CD4-positive, alpha-beta T cell (primary cell): ENCODE data around the gene CEP104. TPM values are rescaled to one million over a fixed set of nuclear protein-coding genes. Genes with fewer than 3 reads are reported as not detected.

Source experiments
- ATAC-seq: fragments of 200-7000 bp; cut with Tn5 transposase; one replicate; pipeline ENCODE4 v1.10.0; 2022; ENCODE audit warnings: mild to moderate bottlenecking; ENCODE audit not compliant: poor library complexity
- CTCF ChIA-PET: fragments of 350-600 bp; sonication (Branson Sonifier 250); formaldehyde crosslinking; loops from one replicate; lab custom pipeline; 2021; ENCODE audit warnings: antibody characterized with exemption, inconsistent platforms; lab: Charles Lee
- POLR2A ChIA-PET: fragments of 350-600 bp; sonication (Branson Sonifier 250); formaldehyde crosslinking; loops from one replicate; lab custom pipeline; 2021; ENCODE audit warnings: antibody characterized with exemption, inconsistent platforms; lab: Charles Lee
- DNase-seq, 14 experiments: peaks; one replicate each; pipeline ENCODE4 v3.0.0-alpha.2; 2013 to 2020; ENCODE audit warnings: mixed read lengths in 2 of 14
- H3K27ac ChIP-seq, 2 donors: one replicate each; pipeline versions ENCODE4 v1.5.1 to v1.7.0; 2013; ENCODE audit warnings: low read length in 2 of 2, low read depth in 1 of 2, mild to moderate bottlenecking in 1 of 2
- H3K27me3 ChIP-seq, 2 experiments: 1 replicate in 1 of 2; 2 replicates in 1 of 2; pipeline versions ENCODE4 v1.6.1 to v1.7.0; 2013; ENCODE audit warnings: low read length in 2 of 2, control low read depth in 1 of 2, mild to moderate bottlenecking in 1 of 2, moderate library complexity in 1 of 2; ENCODE audit not compliant: insufficient read depth in 2 of 2, control insufficient read depth in 1 of 2
- H3K36me3 ChIP-seq: one replicate; pipeline ENCODE4 v1.6.1; 2013; ENCODE audit warnings: low read length, control low read depth; ENCODE audit not compliant: insufficient read depth
- H3K4me1 ChIP-seq: one replicate; pipeline ENCODE4 v1.6.1; 2013; ENCODE audit warnings: low read length, control low read depth; ENCODE audit not compliant: insufficient read depth
- H3K4me3 ChIP-seq: one replicate; pipeline ENCODE4 v1.5.1; 2013; ENCODE audit warnings: mild to moderate bottlenecking, low read length, moderate library complexity
- H3K9me3 ChIP-seq, 2 experiments: 1 replicate in 1 of 2; 2 replicates in 1 of 2; pipeline versions ENCODE4 v1.6.1 to v1.7.0; 2013; ENCODE audit warnings: low read length in 2 of 2, mild to moderate bottlenecking in 2 of 2, control low read depth in 1 of 2, moderate library complexity in 1 of 2; ENCODE audit not compliant: control insufficient read depth in 1 of 2, insufficient read depth in 1 of 2
- H3K27ac Mint-ChIP-seq: one replicate; pipeline ENCODE4 v1.8.0; 2020; ENCODE audit warnings: mixed read lengths
- H3K27me3 Mint-ChIP-seq: one replicate; pipeline ENCODE4 v1.8.0; 2021; ENCODE audit warnings: mixed read lengths
- H3K36me3 Mint-ChIP-seq: one replicate; pipeline ENCODE4 v1.8.0; 2021; ENCODE audit warnings: low read depth, mixed read lengths
- H3K4me1 Mint-ChIP-seq: one replicate; pipeline ENCODE4 v1.8.0; 2021; ENCODE audit warnings: low read depth, mixed read lengths
- H3K4me3 Mint-ChIP-seq: one replicate; pipeline ENCODE4 v1.8.0; 2020; ENCODE audit warnings: mild to moderate bottlenecking, mixed read lengths
- H3K9me3 Mint-ChIP-seq: one replicate; pipeline ENCODE4 v1.8.0; 2020; ENCODE audit warnings: mixed read lengths
- intact Hi-C, 2 experiments: fragments of 100-400 bp; cut with DNase I in 1 of 2; cut with micrococcal nuclease in 1 of 2; formaldehyde crosslinking; loops; one replicate each; pipeline versions ENCODE4 v1.15.1 to v1.9.0; 2023 to 2025; cut with DNase I, micrococcal nuclease
- total RNA-seq, 174 experiments: library from RNA in 2 of 174; stranded (reverse) in 2 of 174; gene quantifications; one replicate each; pipeline ENCODE4 v1.2.3 and lab custom pipeline; 2021 to 2026
- TF ChIP-seq, protein P1 (sequence below): fragments of 200-600 bp; IDR thresholded peaks from one replicate; pipeline ENCODE4 v1.8.0; 2022; ENCODE audit warnings: antibody characterized with exemption, mild to moderate bottlenecking

Gene CEP104
- total RNA-seq, 2 experiments from 2014 or later: 16.6 to 20.5 TPM

DNA sequence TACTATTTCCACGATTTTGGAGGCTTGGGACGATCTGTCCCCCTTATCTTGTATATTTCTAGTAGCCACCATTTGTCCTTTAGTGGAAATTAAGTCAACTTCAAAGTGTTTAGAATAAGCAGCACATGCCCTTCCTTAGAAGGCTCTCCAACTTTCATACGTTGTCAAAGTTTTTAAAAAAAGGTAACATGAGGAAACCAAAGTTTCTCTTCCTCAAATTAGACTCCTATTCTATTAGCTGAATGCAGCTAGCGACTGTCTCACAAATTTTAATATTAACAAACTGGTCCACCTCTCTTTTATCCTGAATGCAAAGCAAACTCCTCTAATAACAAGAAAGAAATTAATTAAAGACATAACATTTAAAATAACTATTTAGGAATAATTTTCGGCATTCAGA, 36.2 kb upstream of the CEP104 start:
- POLR2A ChIA-PET: interaction anchor here (1.2 kb wide), 1 partner anchor 10 kb away, joined by 3 read pairs; no protein-coding TSS in a partner anchor
- intact Hi-C loops: no loop called here
- H3K27ac Mint-ChIP-seq: no peak overlapping the region

DNA sequence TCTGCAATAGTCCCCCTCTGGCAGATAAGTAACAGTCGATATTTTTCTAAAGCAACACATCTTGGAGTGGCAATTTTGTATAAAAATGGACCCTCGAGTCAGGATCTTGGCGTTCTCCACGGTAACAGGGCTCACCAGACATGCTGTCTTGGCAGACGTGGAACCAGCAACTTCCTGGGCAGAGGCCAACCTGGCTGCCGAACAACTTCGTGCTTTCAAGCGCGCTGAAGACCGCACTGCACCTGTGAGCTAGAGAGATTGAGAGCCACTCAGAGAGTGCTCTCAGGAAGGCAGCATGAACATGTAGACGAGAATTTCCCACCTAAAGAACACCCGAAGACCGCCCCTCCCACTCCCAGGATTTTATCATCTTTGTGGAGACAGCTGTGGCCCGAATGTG, 35.7 kb upstream of the CEP104 start:
- TF ChIP-seq, protein P1, sequence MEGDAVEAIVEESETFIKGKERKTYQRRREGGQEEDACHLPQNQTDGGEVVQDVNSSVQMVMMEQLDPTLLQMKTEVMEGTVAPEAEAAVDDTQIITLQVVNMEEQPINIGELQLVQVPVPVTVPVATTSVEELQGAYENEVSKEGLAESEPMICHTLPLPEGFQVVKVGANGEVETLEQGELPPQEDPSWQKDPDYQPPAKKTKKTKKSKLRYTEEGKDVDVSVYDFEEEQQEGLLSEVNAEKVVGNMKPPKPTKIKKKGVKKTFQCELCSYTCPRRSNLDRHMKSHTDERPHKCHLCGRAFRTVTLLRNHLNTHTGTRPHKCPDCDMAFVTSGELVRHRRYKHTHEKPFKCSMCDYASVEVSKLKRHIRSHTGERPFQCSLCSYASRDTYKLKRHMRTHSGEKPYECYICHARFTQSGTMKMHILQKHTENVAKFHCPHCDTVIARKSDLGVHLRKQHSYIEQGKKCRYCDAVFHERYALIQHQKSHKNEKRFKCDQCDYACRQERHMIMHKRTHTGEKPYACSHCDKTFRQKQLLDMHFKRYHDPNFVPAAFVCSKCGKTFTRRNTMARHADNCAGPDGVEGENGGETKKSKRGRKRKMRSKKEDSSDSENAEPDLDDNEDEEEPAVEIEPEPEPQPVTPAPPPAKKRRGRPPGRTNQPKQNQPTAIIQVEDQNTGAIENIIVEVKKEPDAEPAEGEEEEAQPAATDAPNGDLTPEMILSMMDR: no peak
- ATAC-seq (no peak), DNase-seq (no peak)
- Histone ChIP-seq H3K4me3 (no peak overlapping the region), H3K4me1 (peaks cover 18% of the 10 kb centered on the region), H3K27ac (no peak overlapping the region), H3K36me3 (peaks cover 42% of the 10 kb centered on the region), H3K9me3 (peaks cover 2 to 4% of the 10 kb centered on the region in 2 experiments), H3K27me3 (no peaks in the 10 kb centered on the region)
- Mint-ChIP-seq H3K4me1 (peaks cover 26% of the 10 kb centered on the region), H3K27ac (peak overlapping the region; percentile 53), H3K36me3 (peaks cover 74% of the 10 kb centered on the region), H3K4me3 (no peak overlapping the region), H3K27me3 (no peaks in the 10 kb centered on the region), H3K9me3 (peaks cover 2% of the 10 kb centered on the region)
- CTCF ChIA-PET: no interaction called here
- intact Hi-C loops: no loop called here
- POLR2A ChIA-PET: no interaction called here

More for the DNA sequence above, 36.2 kb upstream of the CEP104 start:
- peaks cover 74% of the 10 kb centered on the region for H3K36me3 Mint-ChIP-seq
- Histone ChIP-seq H3K4me3 (no peak overlapping the region), H3K9me3 (peaks cover 6 to 9% of the 10 kb centered on the region in 2 experiments), H3K4me1 (peaks cover 18% of the 10 kb centered on the region), H3K27me3 (no peaks in the 10 kb centered on the region), H3K27ac (no peak overlapping the region), H3K36me3 (peaks cover 38% of the 10 kb centered on the region)
- CTCF ChIA-PET: no interaction called here
- no peak overlapping the region for H3K4me3 Mint-ChIP-seq
- TF ChIP-seq, protein P1: no peak
- H3K27me3 Mint-ChIP-seq: no peaks in the 10 kb centered on the region
- peaks cover 2% of the 10 kb centered on the region for H3K9me3 Mint-ChIP-seq
- peaks cover 31% of the 10 kb centered on the region for H3K4me1 Mint-ChIP-seq
- DNase-seq (no peak), ATAC-seq (no peak)

DNA sequence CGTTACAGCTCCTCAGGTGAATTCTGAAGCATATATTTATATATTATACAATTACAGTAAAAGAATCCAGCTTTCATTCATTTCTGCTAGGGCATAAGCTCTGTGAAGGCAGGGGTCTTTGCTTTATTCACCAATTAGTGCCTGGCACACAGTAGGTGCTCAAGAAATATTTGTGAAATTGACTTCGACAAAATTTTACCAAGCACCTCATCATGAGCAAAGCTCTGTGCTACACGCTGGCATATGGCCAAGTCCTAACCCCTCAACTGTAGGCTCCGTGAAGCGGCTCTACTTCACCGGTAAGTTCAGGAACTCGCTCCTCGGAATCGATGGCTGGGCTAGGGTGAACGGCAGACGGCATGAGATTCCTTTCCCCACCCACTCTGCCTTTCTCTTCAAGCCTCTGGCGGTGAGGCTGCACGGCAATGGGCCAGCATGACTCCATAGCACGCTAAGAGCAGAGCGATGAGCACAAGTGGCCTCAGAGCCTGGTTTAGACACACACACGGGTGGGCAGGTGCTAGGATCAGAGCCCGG, 34.4 kb upstream of the CEP104 start:
- Histone ChIP-seq H3K9me3 (no peaks in the 10 kb centered on the region), H3K27me3 (no peaks in the 10 kb centered on the region), H3K36me3 (peaks cover 49% of the 10 kb centered on the region), H3K4me3 (no peak overlapping the region), H3K4me1 (peaks cover 18% of the 10 kb centered on the region), H3K27ac (peak overlapping the region in 1 of 2 donors; percentile 44)
- intact Hi-C loops: no loop called here
- TF ChIP-seq, protein P1: no peak
- Mint-ChIP-seq H3K4me3 (peak overlapping the region; percentile 30), H3K9me3 (no peaks in the 10 kb centered on the region), H3K27me3 (no peaks in the 10 kb centered on the region), H3K27ac (peak overlapping the region; percentile 80), H3K4me1 (peaks cover 18% of the 10 kb centered on the region), H3K36me3 (peaks cover 69% of the 10 kb centered on the region)
- DNase-seq (peak in 2 of 14 experiments; percentile 26 to 28), ATAC-seq (no peak)
- CTCF ChIA-PET: interaction anchor here (1.0 kb wide), 1 partner anchor 20 kb away, joined by 3 read pairs; no protein-coding TSS in a partner anchor
- POLR2A ChIA-PET: no interaction called here
